C4-2B (cell line): ENCODE results near the gene DAAM1.

ENCODE experiments used
- ZFX ChIP-seq: fragments of 450-650 bp; IDR thresholded peaks from 2 replicates; pipeline ENCODE4 v1.6.1; 2017
- TF ChIP-seq, protein P1 (sequence below): fragments of 450-650 bp; conservative IDR thresholded peaks from 2 replicates; pipeline ENCODE4 v1.5.1; 2017; ENCODE audit warnings: mild to moderate bottlenecking

DNA sequence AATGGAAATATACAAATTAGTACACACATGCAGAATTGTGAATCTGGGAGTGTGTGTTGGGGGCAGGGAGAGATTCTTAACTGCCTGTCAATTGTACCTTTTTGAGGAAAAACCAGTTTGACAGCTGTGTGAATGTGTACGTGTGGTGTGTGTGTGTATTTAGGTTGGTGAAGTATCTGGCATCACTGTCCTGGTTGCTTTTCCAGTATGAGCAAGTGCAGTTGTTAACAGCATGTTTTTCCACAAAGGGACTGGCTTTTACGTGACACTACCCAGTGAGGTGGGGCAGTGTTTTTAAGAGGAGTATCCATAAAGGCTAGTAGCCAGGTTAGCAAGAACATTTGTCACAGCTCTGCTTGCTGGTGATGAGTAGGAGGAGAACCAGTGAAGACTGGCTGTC lies 56.1 kb downstream of the DAAM1 start:
- TF ChIP-seq ZFX: no peak
- TF ChIP-seq, protein P1, sequence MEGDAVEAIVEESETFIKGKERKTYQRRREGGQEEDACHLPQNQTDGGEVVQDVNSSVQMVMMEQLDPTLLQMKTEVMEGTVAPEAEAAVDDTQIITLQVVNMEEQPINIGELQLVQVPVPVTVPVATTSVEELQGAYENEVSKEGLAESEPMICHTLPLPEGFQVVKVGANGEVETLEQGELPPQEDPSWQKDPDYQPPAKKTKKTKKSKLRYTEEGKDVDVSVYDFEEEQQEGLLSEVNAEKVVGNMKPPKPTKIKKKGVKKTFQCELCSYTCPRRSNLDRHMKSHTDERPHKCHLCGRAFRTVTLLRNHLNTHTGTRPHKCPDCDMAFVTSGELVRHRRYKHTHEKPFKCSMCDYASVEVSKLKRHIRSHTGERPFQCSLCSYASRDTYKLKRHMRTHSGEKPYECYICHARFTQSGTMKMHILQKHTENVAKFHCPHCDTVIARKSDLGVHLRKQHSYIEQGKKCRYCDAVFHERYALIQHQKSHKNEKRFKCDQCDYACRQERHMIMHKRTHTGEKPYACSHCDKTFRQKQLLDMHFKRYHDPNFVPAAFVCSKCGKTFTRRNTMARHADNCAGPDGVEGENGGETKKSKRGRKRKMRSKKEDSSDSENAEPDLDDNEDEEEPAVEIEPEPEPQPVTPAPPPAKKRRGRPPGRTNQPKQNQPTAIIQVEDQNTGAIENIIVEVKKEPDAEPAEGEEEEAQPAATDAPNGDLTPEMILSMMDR: no peak
